Activated CD8-positive, alpha-beta memory T cell treated with anti-CD3 and anti-CD28 coated beads, Interleukin-2, amount 50 U/mL, for 1 hour (primary cell): Measurements from ENCODE around the gene S100A8.

Source experiments
- DNase-seq: peaks from one replicate; pipeline ENCODE4 v3.0.0-alpha.2; 2020; ENCODE audit errors: extremely low read depth

S100A8 gene

GRCh38 chr1:153362187-153362775 lies 28.6 kb downstream of the S100A8 start:
- no peak for DNase-seq

- DNase-seq: no peak
Observed at GRCh38 chr1:153361480-153362109, 29.3 kb downstream of the S100A8 start.

- DNase-seq: no peak
Observed at GRCh38 chr1:153360592-153361479, 30.0 kb downstream of the S100A8 start.

- DNase-seq: no peak
Observed at GRCh38 chr1:153360190-153360589, 30.7 kb downstream of the S100A8 start.

- no peak for DNase-seq
Observed at GRCh38 chr1:153359241-153359640, 31.6 kb downstream of the S100A8 start.

- DNase-seq: no peak
Observed at GRCh38 chr1:153358691-153358975, 32.2 kb downstream of the S100A8 start.

GRCh38 chr1:153357853-153358690 lies 32.8 kb downstream of the S100A8 start, which contains the start of gene S100A9:
Gene S100A9, plus strand, starts transcription at chr1:153357854. Its CDS starts 430 bp downstream, at chr1:153358284.
- no peak for DNase-seq

GRCh38 chr1:153357076-153357852 lies 33.6 kb downstream of the S100A8 start:
- DNase-seq: no peak

GRCh38 chr1:153356392-153357075 lies 34.3 kb downstream of the S100A8 start:
- no peak for DNase-seq

- no peak for DNase-seq
Observed at GRCh38 chr1:153355445-153356071, 35.3 kb downstream of the S100A8 start.

GRCh38 chr1:153354515-153355193 lies 36.2 kb downstream of the S100A8 start:
- no peak for DNase-seq

GRCh38 chr1:153353226-153353947 lies 37.5 kb downstream of the S100A8 start:
- DNase-seq: no peak

GRCh38 chr1:153352523-153352922 lies 38.4 kb downstream of the S100A8 start:
- peak; percentile 21 for DNase-seq

GRCh38 chr1:153350321-153350957 lies 40.4 kb downstream of the S100A8 start:
- no peak for DNase-seq

- DNase-seq: no peak
Observed at GRCh38 chr1:153349363-153350320, 41.2 kb downstream of the S100A8 start.

GRCh38 chr1:153348511-153349362 lies 42.1 kb downstream of the S100A8 start, which contains the start of gene PGLYRP4:
Gene PGLYRP4, minus strand, starts transcription at chr1:153348841. Its CDS starts 909 bp downstream, at chr1:153347932.
- DNase-seq: no peak
